Right lobe of liver (tissue), 4 donors: ENCODE data around the gene NMD3.

Experiments
- POLR2A ChIP-seq: fragments of 450-650 bp; IDR thresholded peaks from one replicate; pipeline ENCODE4 v1.6.1; 2017; ENCODE audit warnings: antibody characterized with exemption, mild to moderate bottlenecking
- TF ChIP-seq, protein P1 (sequence below), 4 donors: fragments of 200-600 bp in 3 of 4; fragments of 450-650 bp in 1 of 4; IDR thresholded peaks; one replicate each; pipeline versions ENCODE4 v1.5.1 to v1.8.0; 2016 to 2022; ENCODE audit warnings: antibody characterized with exemption in 4 of 4, mild to moderate bottlenecking in 2 of 4
- donor health status: DM: no; HTN: no; CAD: no.
- donor health status: DM: no; HTN: no; CAD: no.
- donor health status: DM: no; HTN: yes; CAD: no.

DNA sequence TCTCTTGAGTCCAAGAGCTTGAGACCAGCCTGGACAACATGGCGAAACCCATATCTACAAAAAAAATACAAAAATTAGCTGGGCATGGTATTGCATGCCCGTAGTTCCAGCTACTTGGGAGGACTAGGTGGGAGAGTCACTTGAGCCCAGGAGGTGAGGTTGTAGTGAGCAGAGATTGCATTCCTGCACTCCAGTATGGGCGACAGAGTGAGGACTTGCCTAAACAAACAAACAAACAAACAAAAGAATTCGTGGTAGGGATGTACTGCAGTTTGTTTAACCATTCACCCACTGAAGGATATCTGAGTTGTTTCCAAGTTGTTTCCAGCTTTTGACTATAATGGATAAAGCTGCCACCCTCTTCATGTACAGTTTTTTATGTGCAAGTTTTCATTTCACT, 7.5 kb upstream of the NMD3 start:
- TF ChIP-seq POLR2A: no peak
- TF ChIP-seq, protein P1, sequence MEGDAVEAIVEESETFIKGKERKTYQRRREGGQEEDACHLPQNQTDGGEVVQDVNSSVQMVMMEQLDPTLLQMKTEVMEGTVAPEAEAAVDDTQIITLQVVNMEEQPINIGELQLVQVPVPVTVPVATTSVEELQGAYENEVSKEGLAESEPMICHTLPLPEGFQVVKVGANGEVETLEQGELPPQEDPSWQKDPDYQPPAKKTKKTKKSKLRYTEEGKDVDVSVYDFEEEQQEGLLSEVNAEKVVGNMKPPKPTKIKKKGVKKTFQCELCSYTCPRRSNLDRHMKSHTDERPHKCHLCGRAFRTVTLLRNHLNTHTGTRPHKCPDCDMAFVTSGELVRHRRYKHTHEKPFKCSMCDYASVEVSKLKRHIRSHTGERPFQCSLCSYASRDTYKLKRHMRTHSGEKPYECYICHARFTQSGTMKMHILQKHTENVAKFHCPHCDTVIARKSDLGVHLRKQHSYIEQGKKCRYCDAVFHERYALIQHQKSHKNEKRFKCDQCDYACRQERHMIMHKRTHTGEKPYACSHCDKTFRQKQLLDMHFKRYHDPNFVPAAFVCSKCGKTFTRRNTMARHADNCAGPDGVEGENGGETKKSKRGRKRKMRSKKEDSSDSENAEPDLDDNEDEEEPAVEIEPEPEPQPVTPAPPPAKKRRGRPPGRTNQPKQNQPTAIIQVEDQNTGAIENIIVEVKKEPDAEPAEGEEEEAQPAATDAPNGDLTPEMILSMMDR (IDR thresholded peaks at IDR 0.05): no peak
